Keratinocyte (primary cell): ENCODE measurements around the gene MAFF. TPM values are rescaled to one million over a fixed set of nuclear protein-coding genes. Genes with fewer than 3 reads are reported as not detected.

Source experiments
- DNase-seq: peaks from one replicate; pipeline ENCODE4 v3.0.0-alpha.2; 2011; ENCODE audit warnings: low read depth, missing footprints, low spot score
- FAIRE-seq: peaks from 2 replicates; lab custom pipeline; 2011; peaks lifted over from hg19 to GRCh38; lab: Jason Lieb, UNC
- H2AFZ ChIP-seq: 2 replicates; pipeline ENCODE4 v1.6.0; 2012; ENCODE audit warnings: low read length, control low read depth, inconsistent platforms; ENCODE audit not compliant: control insufficient read depth
- H3K27ac ChIP-seq: 2 replicates; pipeline ENCODE4 v1.5.1; 2011; ENCODE audit warnings: low read length; ENCODE audit not compliant: control insufficient read depth, insufficient read depth
- H3K27me3 ChIP-seq: 3 replicates; pipeline ENCODE4 v1.6.0; 2011; ENCODE audit warnings: low read length; ENCODE audit not compliant: control insufficient read depth, insufficient read depth; ENCODE audit errors: extremely low read depth
- H3K36me3 ChIP-seq, 2 experiments: 2 replicates in 1 of 2; 3 replicates in 1 of 2; pipeline ENCODE4 v1.5.1; 2011; ENCODE audit warnings: low read length in 2 of 2, mild to moderate bottlenecking in 1 of 2; ENCODE audit not compliant: control insufficient read depth in 2 of 2, insufficient read depth in 2 of 2; ENCODE audit errors: extremely low read depth in 1 of 2
- H3K4me1 ChIP-seq: 3 replicates; pipeline ENCODE4 v1.5.1; 2011; ENCODE audit warnings: low read length; ENCODE audit not compliant: control insufficient read depth, insufficient read depth; ENCODE audit errors: extremely low read depth
- H3K4me2 ChIP-seq: 3 replicates; pipeline ENCODE4 v1.6.0; 2011; ENCODE audit warnings: low read depth, low read length; ENCODE audit not compliant: control insufficient read depth, insufficient read depth; ENCODE audit errors: extremely low read depth
- H3K4me3 ChIP-seq, 3 experiments: fragments of 200-600 bp in 1 of 3; sonication (generic) in 1 of 3; 2 replicates in 2 of 3; 3 replicates in 1 of 3; pipeline ENCODE4 v1.5.1; 2011 to 2016; ENCODE audit warnings: low read length in 3 of 3, mild to moderate bottlenecking in 3 of 3, control low read depth in 2 of 3, inconsistent platforms in 1 of 3, low read depth in 1 of 3, mixed read lengths in 1 of 3, mixed run types in 1 of 3, moderate library complexity in 1 of 3; ENCODE audit not compliant: control insufficient read depth in 2 of 3, insufficient read depth in 2 of 3; ENCODE audit errors: extremely low read depth in 1 of 3
- H3K79me2 ChIP-seq: 2 replicates; pipeline ENCODE4 v1.6.0; 2012; ENCODE audit warnings: low read length; ENCODE audit not compliant: control insufficient read depth, insufficient read depth
- H3K9ac ChIP-seq: 3 replicates; pipeline ENCODE4 v1.6.0; 2011; ENCODE audit warnings: low read length; ENCODE audit not compliant: control insufficient read depth, insufficient read depth; ENCODE audit errors: extremely low read depth
- H3K9me1 ChIP-seq: 3 replicates; pipeline ENCODE4 v1.6.0; 2011; ENCODE audit warnings: low read length; ENCODE audit not compliant: control insufficient read depth, insufficient read depth; ENCODE audit errors: extremely low read depth
- H3K9me3 ChIP-seq: 2 replicates; pipeline ENCODE4 v1.5.1; 2012; ENCODE audit warnings: low read depth, low read length; ENCODE audit not compliant: control insufficient read depth
- H4K20me1 ChIP-seq: 3 replicates; pipeline ENCODE4 v1.6.0; 2011; ENCODE audit warnings: low read length; ENCODE audit not compliant: control insufficient read depth, insufficient read depth; ENCODE audit errors: extremely low read depth
- EZH2 ChIP-seq: IDR thresholded peaks from one replicate; pipeline ENCODE4 v1.6.1; 2012; ENCODE audit warnings: inconsistent platforms, mild to moderate bottlenecking, low read length, moderate library complexity
- dilution Hi-C: fragments of 300-500 bp; cut with MboI; formaldehyde crosslinking; loops from one replicate; pipeline ENCODE4 v1.7.0; 2020; ENCODE audit warnings: low sequenced_read_pairs; ENCODE audit not compliant: extremely low pct_ligation_motif_present
- polyA plus RNA-seq, 5 experiments: library from polyadenylated mRNA; depleted of rRNA in 3 of 5; stranded (reverse) in 3 of 5; stranded (forward) in 1 of 5; unstranded in 1 of 5; fragments of >200 nt; gene quantifications; 1 replicate in 1 of 5; 2 replicates in 3 of 5; 3 replicates in 1 of 5; pipeline versions ENCODE4 v1.2.1 to v1.2.3, GENCODE V29; 2011 to 2012; ENCODE audit warnings: missing spikeins in 2 of 5, low read depth in 1 of 5, low replicate concordance in 1 of 5
- TF ChIP-seq, protein P1 (sequence below), 3 experiments: IDR thresholded peaks in 1 of 3; conservative IDR thresholded peaks in 1 of 3; optimal IDR thresholded peaks in 1 of 3; 2 replicates in 2 of 3; 3 replicates in 1 of 3; pipeline versions ENCODE3 to v1.5.1; 2011; ENCODE audit warnings: low read length in 3 of 3, mild to moderate bottlenecking in 3 of 3, moderate library complexity in 2 of 3, control low read depth in 1 of 3, inconsistent platforms in 1 of 3; ENCODE audit not compliant: insufficient read depth in 2 of 3; ENCODE audit errors: extremely low read depth in 1 of 3

Gene MAFF
- polyA plus RNA-seq, 1 donor (not counting 4 experiments of a cell fraction or from before 2014, with no cell fraction given) = 10.5 TPM

DNA sequence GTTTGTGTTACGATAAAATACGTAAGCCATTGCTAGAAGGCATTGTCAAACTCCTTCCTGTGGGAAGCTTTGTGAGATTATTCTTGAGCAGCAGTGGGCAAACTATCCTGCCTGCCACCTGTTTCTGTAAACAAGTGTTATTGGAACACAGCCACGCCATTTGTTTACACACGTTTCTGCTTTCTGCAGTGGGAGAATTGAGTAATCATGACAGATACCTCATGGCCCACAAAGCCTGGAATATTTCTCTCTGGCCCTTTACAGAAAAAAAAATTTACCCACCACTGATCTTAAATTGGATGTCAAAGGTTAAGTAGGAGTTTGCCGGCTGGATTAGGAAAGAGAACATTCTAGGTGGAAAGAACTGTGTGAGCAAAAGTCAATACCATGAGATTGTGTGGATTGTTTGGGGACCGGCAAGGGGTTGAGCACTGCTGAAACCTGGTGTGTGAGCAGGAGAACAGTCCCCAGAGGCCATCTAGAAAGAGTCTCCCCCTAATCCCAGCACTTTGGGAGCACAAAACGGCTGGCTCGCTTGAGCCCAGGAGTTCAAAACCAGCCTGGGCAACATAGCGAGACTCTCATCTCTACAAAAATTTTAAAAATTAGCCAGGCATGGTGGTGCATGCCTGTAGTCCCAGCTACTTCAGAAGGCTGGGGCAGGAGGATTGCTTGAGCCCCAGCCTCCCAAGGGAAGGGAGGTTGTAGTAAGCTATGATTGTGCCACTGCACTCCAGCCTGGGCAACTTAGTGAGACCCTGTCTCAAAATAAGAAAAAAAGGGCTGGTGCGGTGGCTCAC is 14.2 kb upstream of the MAFF start:
- Histone ChIP-seq H3K4me1 (peaks cover 5% of the 10 kb centered on the region), H3K4me3 (no peak overlapping the region), H2AFZ (no peak overlapping the region), H3K27ac (no peak overlapping the region), H3K9me1 (no peaks in the 10 kb centered on the region), H3K9me3 (no peaks in the 10 kb centered on the region), H3K79me2 (no peaks in the 10 kb centered on the region), H3K36me3 (no peaks in the 10 kb centered on the region), H3K4me2 (no peak overlapping the region), H3K9ac (no peak overlapping the region), H4K20me1 (no peaks in the 10 kb centered on the region), H3K27me3 (no peaks in the 10 kb centered on the region)
- dilution Hi-C loops = no loop called here
- DNase-seq (no peak), FAIRE-seq (no peak)
- no peak for TF ChIP-seq EZH2
- TF ChIP-seq, protein P1, sequence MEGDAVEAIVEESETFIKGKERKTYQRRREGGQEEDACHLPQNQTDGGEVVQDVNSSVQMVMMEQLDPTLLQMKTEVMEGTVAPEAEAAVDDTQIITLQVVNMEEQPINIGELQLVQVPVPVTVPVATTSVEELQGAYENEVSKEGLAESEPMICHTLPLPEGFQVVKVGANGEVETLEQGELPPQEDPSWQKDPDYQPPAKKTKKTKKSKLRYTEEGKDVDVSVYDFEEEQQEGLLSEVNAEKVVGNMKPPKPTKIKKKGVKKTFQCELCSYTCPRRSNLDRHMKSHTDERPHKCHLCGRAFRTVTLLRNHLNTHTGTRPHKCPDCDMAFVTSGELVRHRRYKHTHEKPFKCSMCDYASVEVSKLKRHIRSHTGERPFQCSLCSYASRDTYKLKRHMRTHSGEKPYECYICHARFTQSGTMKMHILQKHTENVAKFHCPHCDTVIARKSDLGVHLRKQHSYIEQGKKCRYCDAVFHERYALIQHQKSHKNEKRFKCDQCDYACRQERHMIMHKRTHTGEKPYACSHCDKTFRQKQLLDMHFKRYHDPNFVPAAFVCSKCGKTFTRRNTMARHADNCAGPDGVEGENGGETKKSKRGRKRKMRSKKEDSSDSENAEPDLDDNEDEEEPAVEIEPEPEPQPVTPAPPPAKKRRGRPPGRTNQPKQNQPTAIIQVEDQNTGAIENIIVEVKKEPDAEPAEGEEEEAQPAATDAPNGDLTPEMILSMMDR (optimal IDR thresholded peaks at IDR 0.05 in 1 of 3, IDR thresholded peaks at IDR 0.05 in 1 of 3, conservative IDR thresholded peaks at IDR 0.05 in 1 of 3; ENCODE audit: extremely low read depth in 1 of 3, insufficient read depth in 2 of 3, low read length in 3 of 3) = no peak

DNA sequence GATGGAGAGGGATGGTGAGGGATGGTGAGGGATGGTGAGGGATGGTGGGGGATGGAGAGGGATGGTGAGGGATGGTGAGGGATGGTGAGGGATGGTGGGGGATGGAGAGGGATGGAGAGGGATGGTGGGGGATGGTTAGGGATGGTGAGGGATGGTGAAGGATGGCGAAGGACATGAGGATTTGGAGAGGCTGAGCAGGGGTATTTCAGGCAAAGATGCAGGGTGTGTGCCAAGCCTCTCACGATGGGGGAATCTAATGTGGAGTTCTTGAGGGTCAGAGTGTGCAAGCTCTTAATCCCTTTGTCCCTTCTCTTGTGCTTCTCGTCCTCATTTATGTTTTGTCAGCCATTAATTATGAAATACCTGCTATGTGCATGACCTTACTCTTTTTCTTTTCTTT is 12.7 kb upstream of the MAFF start:
- FAIRE-seq = no peak
- no peaks in the 10 kb centered on the region for H3K9me1 ChIP-seq
- peaks cover 5% of the 10 kb centered on the region for H3K4me1 ChIP-seq
- H3K9ac ChIP-seq = no peak overlapping the region
- H3K4me2 ChIP-seq = no peak overlapping the region
- dilution Hi-C loops = no loop called here
- no peaks in the 10 kb centered on the region for H3K36me3 ChIP-seq
- no peaks in the 10 kb centered on the region for H4K20me1 ChIP-seq
- H3K27me3 ChIP-seq = no peaks in the 10 kb centered on the region
- no peak overlapping the region for H3K27ac ChIP-seq
- TF ChIP-seq, protein P1 (optimal IDR thresholded peaks at IDR 0.05 in 1 of 3, IDR thresholded peaks at IDR 0.05 in 1 of 3, conservative IDR thresholded peaks at IDR 0.05 in 1 of 3; ENCODE audit: extremely low read depth in 1 of 3, insufficient read depth in 2 of 3, low read length in 3 of 3) = no peak
- TF ChIP-seq EZH2 = no peak
- H3K9me3 ChIP-seq = no peaks in the 10 kb centered on the region
- no peak overlapping the region for H2AFZ ChIP-seq
- H3K79me2 ChIP-seq = no peaks in the 10 kb centered on the region
- H3K4me3 ChIP-seq = no peak overlapping the region
- DNase-seq = no peak
